Spleen (tissue), 11 donors: Measurements from ENCODE around the gene ELP4. TPM values are rescaled to one million over a fixed set of nuclear protein-coding genes. Genes with fewer than 3 reads are reported as not detected.
"Not testable (repeated sequence)": the region's sequence is repeated elsewhere in the genome, so short reads cannot be mapped to it uniquely, and the experiment has no call there.

Source experiments
- DNase-seq: peaks from one replicate; pipeline ENCODE4 v3.0.0-alpha.2; 2020
- H3K27ac ChIP-seq, 8 donors: fragments of 200-600 bp; sonication (generic) in 7 of 8; 1 replicate in 4 of 8; 2 replicates in 4 of 8; pipeline versions ENCODE4 v1.5.0 to v1.8.0; 2016 to 2021; ENCODE audit warnings: inconsistent platforms in 4 of 8, mild to moderate bottlenecking in 4 of 8, moderate library complexity in 1 of 8
- H3K27me3 ChIP-seq, 7 donors: fragments of 200-600 bp; sonication (generic) in 6 of 7; replicated peaks in 1 of 7; 1 replicate in 4 of 7; 2 replicates in 3 of 7; pipeline versions ENCODE4 v1.5.0 to v1.8.0; 2016 to 2021; ENCODE audit warnings: inconsistent platforms in 3 of 7, mild to moderate bottlenecking in 1 of 7
- H3K36me3 ChIP-seq, 6 donors: fragments of 200-600 bp; sonication (generic) in 5 of 6; 1 replicate in 4 of 6; 2 replicates in 2 of 6; pipeline versions ENCODE4 v1.5.0 to v1.8.0; 2016 to 2021; ENCODE audit warnings: inconsistent platforms in 2 of 6
- H3K4me1 ChIP-seq, 6 donors: fragments of 200-600 bp; sonication (generic) in 5 of 6; 1 replicate in 3 of 6; 2 replicates in 3 of 6; pipeline versions ENCODE4 v1.5.0 to v1.8.0; 2016 to 2021; ENCODE audit warnings: inconsistent platforms in 3 of 6
- H3K4me3 ChIP-seq, 8 donors: fragments of 200-600 bp; sonication (generic) in 7 of 8; 1 replicate in 4 of 8; 2 replicates in 4 of 8; pipeline versions ENCODE4 v1.5.0 to v1.8.0; 2016 to 2021; ENCODE audit warnings: inconsistent platforms in 4 of 8, mild to moderate bottlenecking in 4 of 8, moderate library complexity in 2 of 8
- H3K9me3 ChIP-seq, 8 donors: fragments of 200-600 bp; sonication (generic) in 7 of 8; 1 replicate in 4 of 8; 2 replicates in 4 of 8; pipeline versions ENCODE4 v1.5.0 to v1.8.0; 2016 to 2021; ENCODE audit warnings: inconsistent platforms in 4 of 8
- POLR2A ChIP-seq, 3 donors: fragments of 450-650 bp; IDR thresholded peaks; one replicate each; pipeline ENCODE4 v1.5.1; 2017; ENCODE audit warnings: antibody characterized with exemption in 3 of 3, mild to moderate bottlenecking in 1 of 3
- POLR2AphosphoS5 ChIP-seq, 3 donors: sonication (generic); formaldehyde crosslinking; IDR thresholded peaks; one replicate each; pipeline ENCODE4 v1.5.1; 2017; ENCODE audit warnings: antibody characterized with exemption in 3 of 3
- WGBS, 5 donors: extraction: QIAGEN DNeasy Blood & Tissue Kit in 3 of 5; methylation state at CpG; one replicate each; pipeline versions ENCODE4 v1.1.5 to v1.1.7; 2013 to 2018; 5-methylcytosine and 5-hydroxymethylcytosine counted together
- intact Hi-C: fragments of 100-400 bp; cut with DNase I; formaldehyde crosslinking; loops from one replicate; pipeline ENCODE4 v1.15.0; 2023; ENCODE audit warnings: low total_unique reads
- polyA plus RNA-seq, 3 donors: library from polyadenylated mRNA; stranded (reverse); fragments of 200-250 nt; gene quantifications; one replicate each; pipeline ENCODE4 v1.2.1, GENCODE V29; 2013
- total RNA-seq, 7 donors: library from RNA; depleted of rRNA in 3 of 7; stranded (reverse); fragments of >200 nt in 3 of 7; fragmentation: NEBNext Ultra II Directional in 4 of 7; extraction: Animal tissue kit (Norgen Biotek cat#: 25700) in 4 of 7; gene quantifications; one replicate each; pipeline versions ENCODE4 v1.1.0 to v1.2.1, GENCODE V29; 2016 to 2021
- TF ChIP-seq, protein P1 (sequence below), 11 experiments: fragments of 200-600 bp in 7 of 11; fragments of 450-650 bp in 4 of 11; sonication (generic) in 4 of 11; IDR thresholded peaks in 8 of 11; conservative IDR thresholded peaks in 3 of 11; 1 replicate in 7 of 11; 2 replicates in 4 of 11; pipeline versions ENCODE4 v1.4.0 to v1.8.0; 2016 to 2021; ENCODE audit warnings: antibody characterized with exemption in 11 of 11, inconsistent platforms in 4 of 11, mild to moderate bottlenecking in 1 of 11
- donor health status: healthy with polysubstance abuse.
- donor health status: DM: no; HTN: no; CAD: no; lungs with moderate emphysema.
- donor health status: DM: no; HTN: no; CAD: no.
- donor health status: Bipolar disorder and iron deficiency.
- donor health status: healthy.
- donor health status: DM: no; HTN: no; CAD: no.
- donor health status: DM: yes; HTN: yes; CAD: no.

The ELP4 gene
- total and polyA plus RNA-seq, 10 donors, result 6.1 to 34.6 (median 21.1) TPM

DNA sequence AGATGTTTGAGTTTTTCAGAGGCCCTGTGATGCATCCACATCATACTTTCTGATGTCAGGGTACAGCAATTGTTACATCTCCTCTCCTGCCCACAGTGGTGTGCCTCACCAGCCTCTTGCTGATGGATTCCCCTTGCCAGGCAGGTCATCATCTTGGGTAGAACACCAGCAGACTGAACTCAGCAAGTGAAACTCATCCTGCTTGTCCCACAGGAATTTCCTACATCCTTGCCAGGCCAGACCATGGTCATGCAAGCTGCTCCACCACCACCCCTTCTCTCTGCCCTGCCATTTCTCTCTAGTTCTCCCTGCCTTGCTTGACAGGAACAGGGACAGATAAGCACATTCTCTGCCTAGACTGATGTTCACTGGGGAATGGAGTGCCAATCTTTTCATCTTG lies 215.6 kb downstream of the ELP4 start:
- intact Hi-C loops, result no loop called here
- Histone ChIP-seq H3K4me3 (no peak overlapping the region), H3K4me1 (no peaks in the 10 kb centered on the region), H3K27ac (no peak overlapping the region), H3K36me3 (peaks cover 0 to 34% (median 2%) of the 10 kb centered on the region in 6 donors), H3K9me3 (peaks cover 0 to 8% (median under 1%) of the 10 kb centered on the region in 8 donors), H3K27me3 (no peaks in the 10 kb centered on the region)
- DNase-seq, result no peak
- TF ChIP-seq, protein P1, sequence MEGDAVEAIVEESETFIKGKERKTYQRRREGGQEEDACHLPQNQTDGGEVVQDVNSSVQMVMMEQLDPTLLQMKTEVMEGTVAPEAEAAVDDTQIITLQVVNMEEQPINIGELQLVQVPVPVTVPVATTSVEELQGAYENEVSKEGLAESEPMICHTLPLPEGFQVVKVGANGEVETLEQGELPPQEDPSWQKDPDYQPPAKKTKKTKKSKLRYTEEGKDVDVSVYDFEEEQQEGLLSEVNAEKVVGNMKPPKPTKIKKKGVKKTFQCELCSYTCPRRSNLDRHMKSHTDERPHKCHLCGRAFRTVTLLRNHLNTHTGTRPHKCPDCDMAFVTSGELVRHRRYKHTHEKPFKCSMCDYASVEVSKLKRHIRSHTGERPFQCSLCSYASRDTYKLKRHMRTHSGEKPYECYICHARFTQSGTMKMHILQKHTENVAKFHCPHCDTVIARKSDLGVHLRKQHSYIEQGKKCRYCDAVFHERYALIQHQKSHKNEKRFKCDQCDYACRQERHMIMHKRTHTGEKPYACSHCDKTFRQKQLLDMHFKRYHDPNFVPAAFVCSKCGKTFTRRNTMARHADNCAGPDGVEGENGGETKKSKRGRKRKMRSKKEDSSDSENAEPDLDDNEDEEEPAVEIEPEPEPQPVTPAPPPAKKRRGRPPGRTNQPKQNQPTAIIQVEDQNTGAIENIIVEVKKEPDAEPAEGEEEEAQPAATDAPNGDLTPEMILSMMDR (IDR thresholded peaks at IDR 0.05 in 8 of 11, conservative IDR thresholded peaks at IDR 0.05 in 3 of 11), result no peak
- TF ChIP-seq POLR2AphosphoS5 (IDR thresholded peaks at IDR 0.05), result no peak
- TF ChIP-seq POLR2A (IDR thresholded peaks at IDR 0.05), result no peak

GRCh38 chr11:31728432-31728831 lies 218.9 kb downstream of the ELP4 start:
- Histone ChIP-seq H3K9me3 (peaks cover 0 to 40% (median 17%) of the 10 kb centered on the region in 8 donors), H3K4me3 (no peak overlapping the region), H3K27me3 (no peaks in the 10 kb centered on the region), H3K36me3 (peaks cover 0 to 31% (median 5%) of the 10 kb centered on the region in 6 donors), H3K4me1 (no peaks in the 10 kb centered on the region), H3K27ac (no peak overlapping the region)
- intact Hi-C loops, result no loop called here
- TF ChIP-seq POLR2A (IDR thresholded peaks at IDR 0.05), result no peak
- no peak for TF ChIP-seq POLR2AphosphoS5 (IDR thresholded peaks at IDR 0.05)
- TF ChIP-seq, protein P1 (IDR thresholded peaks at IDR 0.05 in 8 of 11, conservative IDR thresholded peaks at IDR 0.05 in 3 of 11), result no peak
- WGBS, 5 donors, result 39 to 74% (median 64%) methylated on average over 1 of the region's 1 CpG
- no peak for DNase-seq

DNA sequence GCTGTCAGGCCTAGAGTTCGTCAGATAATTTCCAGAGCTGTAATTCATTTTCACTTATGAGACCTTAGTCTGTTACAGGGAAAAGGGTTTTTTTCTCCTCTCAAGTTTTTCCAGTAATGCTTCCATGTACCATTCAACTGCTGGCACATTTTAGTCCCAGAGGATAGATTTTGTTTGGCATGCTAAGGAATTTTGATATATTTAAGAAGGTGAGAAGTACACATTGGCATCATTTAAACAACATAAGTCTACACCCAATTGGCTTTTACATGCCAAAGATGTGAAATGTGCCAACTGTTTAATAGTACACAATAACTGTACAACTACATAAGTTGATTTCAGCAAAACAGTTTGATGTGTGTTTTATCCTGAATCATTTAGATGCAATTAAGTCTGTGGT lies 230.6 kb downstream of the ELP4 start:
- intact Hi-C loops, result no loop called here
- Histone ChIP-seq H3K36me3 (peaks cover 0 to 10% (median 0%) of the 10 kb centered on the region in 6 donors), H3K4me3 (no peak overlapping the region), H3K27me3 (no peaks in the 10 kb centered on the region), H3K27ac (no peak overlapping the region), H3K4me1 (no peaks in the 10 kb centered on the region), H3K9me3 (peaks cover 0 to 59% (median 35%) of the 10 kb centered on the region in 8 donors)
- DNase-seq, result no peak
- WGBS, 5 donors, result 86 to 98% (median 90%) methylated on average over 1 of the region's 1 CpG
- TF ChIP-seq, protein P1 (IDR thresholded peaks at IDR 0.05 in 8 of 11, conservative IDR thresholded peaks at IDR 0.05 in 3 of 11), result no peak
- no peak for TF ChIP-seq POLR2A (IDR thresholded peaks at IDR 0.05)
- TF ChIP-seq POLR2AphosphoS5 (IDR thresholded peaks at IDR 0.05), result no peak

DNA sequence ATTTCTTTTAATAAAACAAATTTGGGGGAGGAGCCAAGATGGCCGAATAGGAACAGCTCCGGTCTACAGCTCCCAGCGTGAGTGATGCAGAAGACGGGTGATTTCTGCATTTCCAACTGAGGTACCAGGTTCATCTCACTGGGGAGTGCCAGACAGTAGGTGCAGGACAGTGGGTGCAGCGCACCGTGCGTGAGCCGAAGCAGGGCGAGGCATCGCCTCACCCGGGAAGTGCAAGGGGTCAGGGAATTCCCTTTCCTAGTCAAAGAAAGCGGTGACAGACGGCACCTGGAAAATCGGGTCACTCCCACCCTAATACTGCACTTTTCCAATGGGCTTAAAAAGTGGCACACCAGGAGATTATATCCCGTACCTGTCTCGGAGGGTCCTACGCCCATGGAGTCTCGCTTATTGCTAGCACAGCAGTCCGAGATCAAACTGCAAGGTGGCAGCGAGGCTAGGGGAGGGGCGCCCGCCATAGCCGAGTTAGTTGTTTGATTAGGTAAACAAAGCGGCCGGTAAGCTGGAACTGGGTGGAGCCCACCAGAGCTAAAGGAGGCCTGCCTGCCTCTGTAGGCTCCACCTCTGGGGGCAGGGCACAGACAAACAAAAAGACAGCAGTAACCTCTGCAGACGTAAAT lies 231.3 kb downstream of the ELP4 start:
- DNase-seq, intact Hi-C loops, H3K27me3 ChIP-seq, H3K27ac ChIP-seq, H3K4me3 ChIP-seq, H3K4me1 ChIP-seq: not testable (repeated sequence)
- 92 to 98% (median 96%) methylated on average over 25 to 26 of the region's 26 CpGs for WGBS, 5 donors
- Histone ChIP-seq H3K9me3 (peaks cover 0 to 54% (median 34%) of the 10 kb centered on the region in 8 donors), H3K36me3 (peaks cover 0 to 10% (median 0%) of the 10 kb centered on the region in 6 donors)
